Measurements from ENCODE around the gene EBNA1BP2. TPM values are rescaled to one million over a fixed set of nuclear protein-coding genes. Genes with fewer than 3 reads are reported as not detected.

EBNA1BP2 gene
- total and polyA plus RNA-seq, 3 donors from 2014 or later, result 74.0 to 87.9 (median 81.7) TPM

- WGBS, 2 donors, result 92 to 94% methylated on average over 1 of the region's 1 CpG
- Histone ChIP-seq H3K4me3 (no peak overlapping the region), H3K4me1 (peaks cover 6% of the 10 kb centered on the region), H3K36me3 (ENCODE audit: low read depth, missing control alignments) (no peaks in the 10 kb centered on the region), H3K27ac (no peak overlapping the region), H3K27me3 (no peaks in the 10 kb centered on the region), H3K9me3 (no peaks in the 10 kb centered on the region)
- DNase-seq, result no peak
- intact Hi-C loops (cut with DNase I; ENCODE audit: low total_unique reads), result no loop called here
- TF ChIP-seq, protein P1, sequence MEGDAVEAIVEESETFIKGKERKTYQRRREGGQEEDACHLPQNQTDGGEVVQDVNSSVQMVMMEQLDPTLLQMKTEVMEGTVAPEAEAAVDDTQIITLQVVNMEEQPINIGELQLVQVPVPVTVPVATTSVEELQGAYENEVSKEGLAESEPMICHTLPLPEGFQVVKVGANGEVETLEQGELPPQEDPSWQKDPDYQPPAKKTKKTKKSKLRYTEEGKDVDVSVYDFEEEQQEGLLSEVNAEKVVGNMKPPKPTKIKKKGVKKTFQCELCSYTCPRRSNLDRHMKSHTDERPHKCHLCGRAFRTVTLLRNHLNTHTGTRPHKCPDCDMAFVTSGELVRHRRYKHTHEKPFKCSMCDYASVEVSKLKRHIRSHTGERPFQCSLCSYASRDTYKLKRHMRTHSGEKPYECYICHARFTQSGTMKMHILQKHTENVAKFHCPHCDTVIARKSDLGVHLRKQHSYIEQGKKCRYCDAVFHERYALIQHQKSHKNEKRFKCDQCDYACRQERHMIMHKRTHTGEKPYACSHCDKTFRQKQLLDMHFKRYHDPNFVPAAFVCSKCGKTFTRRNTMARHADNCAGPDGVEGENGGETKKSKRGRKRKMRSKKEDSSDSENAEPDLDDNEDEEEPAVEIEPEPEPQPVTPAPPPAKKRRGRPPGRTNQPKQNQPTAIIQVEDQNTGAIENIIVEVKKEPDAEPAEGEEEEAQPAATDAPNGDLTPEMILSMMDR (IDR thresholded peaks at IDR 0.05), result no peak
- TF ChIP-seq POLR2A (IDR thresholded peaks at IDR 0.05), result no peak
These were observed 32.3 kb upstream of the EBNA1BP2 start for GRCh38 chr1:43204394-43204793.

GRCh38 chr1:43203859-43204258 is 31.8 kb upstream of the EBNA1BP2 start:
- Histone ChIP-seq H3K9me3 (no peaks in the 10 kb centered on the region), H3K4me1 (peaks cover 6% of the 10 kb centered on the region), H3K27me3 (no peaks in the 10 kb centered on the region), H3K27ac (no peak overlapping the region), H3K4me3 (no peak overlapping the region), H3K36me3 (ENCODE audit: low read depth, missing control alignments) (no peaks in the 10 kb centered on the region)
- intact Hi-C loops (cut with DNase I; ENCODE audit: low total_unique reads), result no loop called here
- TF ChIP-seq, protein P1 (IDR thresholded peaks at IDR 0.05), result no peak
- TF ChIP-seq POLR2A (IDR thresholded peaks at IDR 0.05), result no peak
- DNase-seq, result no peak
- 91 to 96% methylated on average over 3 of the region's 3 CpGs for WGBS, 2 donors

GRCh38 chr1:43199093-43199726 is 27.1 kb upstream of the EBNA1BP2 start:
- no peak for DNase-seq
- no peaks in the 10 kb centered on the region for H3K27me3 ChIP-seq

DNA sequence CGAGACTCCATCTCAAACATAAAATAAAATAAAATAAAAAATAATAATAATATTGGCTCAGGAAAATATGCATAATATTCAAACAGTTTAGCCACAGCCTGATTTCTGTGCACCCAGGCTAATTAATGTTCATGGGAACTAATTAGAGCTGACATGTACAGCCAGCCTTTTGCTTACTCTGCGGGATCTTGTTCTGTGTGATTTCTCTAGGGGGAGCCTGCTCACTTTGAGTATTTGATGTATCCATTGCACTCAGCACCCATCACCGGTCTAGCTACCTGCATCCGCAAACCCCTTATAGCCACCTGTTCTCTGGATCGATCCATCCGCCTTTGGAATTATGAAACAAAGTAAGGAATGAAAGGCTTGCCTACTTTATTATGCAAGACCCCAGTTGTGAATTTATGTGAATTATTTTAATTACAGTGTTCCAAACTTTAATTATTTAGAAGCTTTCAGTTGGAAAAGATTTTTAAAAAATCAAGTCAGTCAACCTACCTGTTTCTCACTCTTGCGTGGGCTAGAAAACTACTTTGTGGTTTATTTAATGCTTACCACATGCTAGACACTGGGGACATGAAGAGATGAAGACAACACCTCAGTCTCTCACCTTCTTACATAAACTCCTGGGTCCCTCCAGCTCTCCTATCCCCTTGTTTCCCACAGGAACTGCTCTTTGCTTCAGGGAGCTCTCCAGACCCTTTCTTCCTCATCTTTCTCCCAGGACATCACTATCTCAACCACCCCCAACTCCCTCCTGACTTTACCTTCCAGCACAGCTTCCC is 25.4 kb upstream of the EBNA1BP2 start:
- WGBS, 2 donors, result 89 to 93% methylated on average over 7 of the region's 7 CpGs
- intact Hi-C loops (cut with DNase I; ENCODE audit: low total_unique reads), result no loop called here
- no peak overlapping the region for H3K27ac ChIP-seq
- DNase-seq, result no peak
- H3K4me1 ChIP-seq, result no peaks in the 10 kb centered on the region
- H3K36me3 ChIP-seq (ENCODE audit: low read depth, missing control alignments), result no peaks in the 10 kb centered on the region
- TF ChIP-seq, protein P1 (IDR thresholded peaks at IDR 0.05), result no peak
- no peaks in the 10 kb centered on the region for H3K27me3 ChIP-seq
- H3K4me3 ChIP-seq, result no peak overlapping the region
- no peaks in the 10 kb centered on the region for H3K9me3 ChIP-seq

More at GRCh38 chr1:43199093-43199726, 27.1 kb upstream of the EBNA1BP2 start:
- Histone ChIP-seq H3K9me3 (no peaks in the 10 kb centered on the region), H3K4me3 (no peak overlapping the region), H3K36me3 (ENCODE audit: low read depth, missing control alignments) (no peaks in the 10 kb centered on the region), H3K4me1 (no peaks in the 10 kb centered on the region), H3K27ac (no peak overlapping the region)
- TF ChIP-seq, protein P1 (IDR thresholded peaks at IDR 0.05), result no peak
- TF ChIP-seq POLR2A (IDR thresholded peaks at IDR 0.05), result no peak
- intact Hi-C loops (cut with DNase I; ENCODE audit: low total_unique reads), result no loop called here
- 61 to 62% methylated on average over 8 of the region's 8 CpGs for WGBS, 2 donors

All from testis (tissue), 3 donors.